ENCODE data around the gene SLC24A3.

SLC24A3 gene

DNA sequence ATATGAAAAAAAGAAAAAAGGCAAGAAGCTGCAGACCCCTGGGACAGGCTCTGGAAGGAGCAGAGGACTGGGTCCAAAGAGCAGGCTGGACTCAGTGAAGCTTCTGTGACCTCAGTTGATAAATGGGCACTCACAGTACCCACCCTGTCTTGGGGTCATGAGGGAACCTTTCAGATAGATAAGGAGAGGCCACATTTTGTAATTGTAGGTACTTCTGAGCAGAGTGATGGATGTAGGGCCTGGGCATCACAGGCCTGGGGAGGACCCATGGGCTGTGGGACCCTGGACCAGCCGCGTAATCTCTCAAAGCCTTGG, 79.3 kb downstream of the SLC24A3 start:
- H3K9me3 ChIP-seq (ENCODE audit: control insufficient read depth, insufficient read depth, low read depth, low read length): no peaks in the 10 kb centered on the region
- ChIA-PET POLR2A (no interaction called here), CTCF (no interaction called here)
- H3K27ac ChIP-seq (ENCODE audit: extremely low read depth, low read depth, low read length): no peak overlapping the region
- no peaks in the 10 kb centered on the region for H3K36me3 ChIP-seq (ENCODE audit: control insufficient read depth in 2 of 2, insufficient read depth in 1 of 2, low read length in 2 of 2)
- TF ChIP-seq, protein P1, sequence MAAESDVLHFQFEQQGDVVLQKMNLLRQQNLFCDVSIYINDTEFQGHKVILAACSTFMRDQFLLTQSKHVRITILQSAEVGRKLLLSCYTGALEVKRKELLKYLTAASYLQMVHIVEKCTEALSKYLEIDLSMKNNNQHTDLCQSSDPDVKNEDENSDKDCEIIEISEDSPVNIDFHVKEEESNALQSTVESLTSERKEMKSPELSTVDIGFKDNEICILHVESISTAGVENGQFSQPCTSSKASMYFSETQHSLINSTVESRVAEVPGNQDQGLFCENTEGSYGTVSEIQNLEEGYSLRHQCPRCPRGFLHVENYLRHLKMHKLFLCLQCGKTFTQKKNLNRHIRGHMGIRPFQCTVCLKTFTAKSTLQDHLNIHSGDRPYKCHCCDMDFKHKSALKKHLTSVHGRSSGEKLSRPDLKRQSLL (tag by site-specific recombination; IDR thresholded peaks at IDR 0.05): no peak
- TF ChIP-seq ZNF585B (tag by site-specific recombination; IDR thresholded peaks at IDR 0.05) (no peak), FEZF1 (tag by site-specific recombination; IDR thresholded peaks at IDR 0.05) (no peak), ZNF426 (tag by site-specific recombination; IDR thresholded peaks at IDR 0.05) (no peak), ZSCAN23 (tag by site-specific recombination; IDR thresholded peaks at IDR 0.05) (no peak), ZNF292 (tag by site-specific recombination; IDR thresholded peaks at IDR 0.05; ENCODE audit: borderline replicate concordance, low read depth) (no peak), ZNF514 (tag by site-specific recombination; IDR thresholded peaks at IDR 0.05) (no peak), ZNF350 (tag by site-specific recombination; IDR thresholded peaks at IDR 0.05) (no peak), ZNF266 (tag by site-specific recombination; IDR thresholded peaks at IDR 0.05; ENCODE audit: low read depth) (no peak), KLF16 (tag by site-specific recombination; IDR thresholded peaks at IDR 0.05) (no peak), ZNF48 (tag by site-specific recombination; IDR thresholded peaks at IDR 0.05) (no peak), ZNF629 (tag by site-specific recombination; IDR thresholded peaks at IDR 0.05) (no peak), ZNF544 (tag by site-specific recombination; IDR thresholded peaks at IDR 0.05) (no peak), SALL2 (tag by site-specific recombination; IDR thresholded peaks at IDR 0.05; ENCODE audit: borderline replicate concordance) (no peak)
- TF ChIP-seq, protein P2, sequence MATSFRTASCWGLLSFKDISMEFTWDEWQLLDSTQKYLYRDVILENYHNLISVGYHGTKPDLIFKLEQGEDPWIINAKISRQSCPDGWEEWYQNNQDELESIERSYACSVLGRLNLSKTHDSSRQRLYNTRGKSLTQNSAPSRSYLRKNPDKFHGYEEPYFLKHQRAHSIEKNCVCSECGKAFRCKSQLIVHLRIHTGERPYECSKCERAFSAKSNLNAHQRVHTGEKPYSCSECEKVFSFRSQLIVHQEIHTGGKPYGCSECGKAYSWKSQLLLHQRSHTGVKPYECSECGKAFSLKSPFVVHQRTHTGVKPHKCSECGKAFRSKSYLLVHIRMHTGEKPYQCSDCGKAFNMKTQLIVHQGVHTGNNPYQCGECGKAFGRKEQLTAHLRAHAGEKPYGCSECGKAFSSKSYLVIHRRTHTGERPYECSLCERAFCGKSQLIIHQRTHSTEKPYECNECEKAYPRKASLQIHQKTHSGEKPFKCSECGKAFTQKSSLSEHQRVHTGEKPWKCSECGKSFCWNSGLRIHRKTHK (tag by site-specific recombination; IDR thresholded peaks at IDR 0.05): no peak
- TF ChIP-seq, protein P3, sequence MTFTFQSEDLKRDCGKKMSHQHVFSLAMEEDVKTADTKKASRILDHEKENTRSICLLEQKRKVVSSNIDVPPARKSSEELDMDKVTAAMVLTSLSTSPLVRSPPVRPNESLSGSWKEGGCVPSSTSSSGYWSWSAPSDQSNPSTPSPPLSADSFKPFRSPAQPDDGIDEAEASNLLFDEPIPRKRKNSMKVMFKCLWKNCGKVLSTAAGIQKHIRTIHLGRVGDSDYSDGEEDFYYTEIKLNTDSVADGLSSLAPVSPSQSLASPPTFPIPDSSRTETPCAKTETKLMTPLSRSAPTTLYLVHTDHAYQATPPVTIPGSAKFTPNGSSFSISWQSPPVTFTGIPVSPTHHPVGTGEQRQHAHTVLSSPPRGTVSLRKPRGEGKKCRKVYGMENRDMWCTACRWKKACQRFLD (tag by site-specific recombination; IDR thresholded peaks at IDR 0.05): no peak
- TF ChIP-seq, protein P4, sequence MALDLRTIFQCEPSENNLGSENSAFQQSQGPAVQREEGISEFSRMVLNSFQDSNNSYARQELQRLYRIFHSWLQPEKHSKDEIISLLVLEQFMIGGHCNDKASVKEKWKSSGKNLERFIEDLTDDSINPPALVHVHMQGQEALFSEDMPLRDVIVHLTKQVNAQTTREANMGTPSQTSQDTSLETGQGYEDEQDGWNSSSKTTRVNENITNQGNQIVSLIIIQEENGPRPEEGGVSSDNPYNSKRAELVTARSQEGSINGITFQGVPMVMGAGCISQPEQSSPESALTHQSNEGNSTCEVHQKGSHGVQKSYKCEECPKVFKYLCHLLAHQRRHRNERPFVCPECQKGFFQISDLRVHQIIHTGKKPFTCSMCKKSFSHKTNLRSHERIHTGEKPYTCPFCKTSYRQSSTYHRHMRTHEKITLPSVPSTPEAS (tag by site-specific recombination; IDR thresholded peaks at IDR 0.05): no peak
- H3K4me1 ChIP-seq (ENCODE audit: control insufficient read depth, insufficient read depth, low read length): no peaks in the 10 kb centered on the region
- H3K4me3 ChIP-seq (ENCODE audit: low read depth, low read length): no peak overlapping the region

- Histone ChIP-seq H3K4me1 (ENCODE audit: control insufficient read depth, insufficient read depth, low read length) (no peaks in the 10 kb centered on the region), H3K36me3 (ENCODE audit: control insufficient read depth in 2 of 2, insufficient read depth in 1 of 2, low read length in 2 of 2) (no peaks in the 10 kb centered on the region), H3K27ac (ENCODE audit: extremely low read depth, low read depth, low read length) (no peak overlapping the region), H3K9me3 (ENCODE audit: control insufficient read depth, insufficient read depth, low read depth, low read length) (no peaks in the 10 kb centered on the region), H3K4me3 (ENCODE audit: low read depth, low read length) (no peak overlapping the region)
- ChIA-PET CTCF (no interaction called here), POLR2A (no interaction called here)
- no peak for TF ChIP-seq GLI4 (tag by site-specific recombination; IDR thresholded peaks at IDR 0.05)
- no peak for TF ChIP-seq ZNF792 (tag by site-specific recombination; IDR thresholded peaks at IDR 0.05)
- no peak for TF ChIP-seq ZNF239 (tag by site-specific recombination; IDR thresholded peaks at IDR 0.05)
- TF ChIP-seq ZNF155 (tag by site-specific recombination; IDR thresholded peaks at IDR 0.05): no peak
- no peak for TF ChIP-seq ZNF394 (tag by site-specific recombination; IDR thresholded peaks at IDR 0.05; ENCODE audit: borderline replicate concordance)
- no peak for TF ChIP-seq ZNF335 (tag by site-specific recombination; conservative IDR thresholded peaks at IDR 0.05)
- TF ChIP-seq ZNF266 (tag by site-specific recombination; IDR thresholded peaks at IDR 0.05; ENCODE audit: low read depth): no peak
- no peak for TF ChIP-seq ZSCAN23 (tag by site-specific recombination; IDR thresholded peaks at IDR 0.05)
- TF ChIP-seq YY1 (tag by site-specific recombination; IDR thresholded peaks at IDR 0.05): no peak
- TF ChIP-seq, protein P5, sequence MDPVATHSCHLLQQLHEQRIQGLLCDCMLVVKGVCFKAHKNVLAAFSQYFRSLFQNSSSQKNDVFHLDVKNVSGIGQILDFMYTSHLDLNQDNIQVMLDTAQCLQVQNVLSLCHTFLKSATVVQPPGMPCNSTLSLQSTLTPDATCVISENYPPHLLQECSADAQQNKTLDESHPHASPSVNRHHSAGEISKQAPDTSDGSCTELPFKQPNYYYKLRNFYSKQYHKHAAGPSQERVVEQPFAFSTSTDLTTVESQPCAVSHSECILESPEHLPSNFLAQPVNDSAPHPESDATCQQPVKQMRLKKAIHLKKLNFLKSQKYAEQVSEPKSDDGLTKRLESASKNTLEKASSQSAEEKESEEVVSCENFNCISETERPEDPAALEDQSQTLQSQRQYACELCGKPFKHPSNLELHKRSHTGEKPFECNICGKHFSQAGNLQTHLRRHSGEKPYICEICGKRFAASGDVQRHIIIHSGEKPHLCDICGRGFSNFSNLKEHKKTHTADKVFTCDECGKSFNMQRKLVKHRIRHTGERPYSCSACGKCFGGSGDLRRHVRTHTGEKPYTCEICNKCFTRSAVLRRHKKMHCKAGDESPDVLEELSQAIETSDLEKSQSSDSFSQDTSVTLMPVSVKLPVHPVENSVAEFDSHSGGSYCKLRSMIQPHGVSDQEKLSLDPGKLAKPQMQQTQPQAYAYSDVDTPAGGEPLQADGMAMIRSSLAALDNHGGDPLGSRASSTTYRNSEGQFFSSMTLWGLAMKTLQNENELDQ (tag by site-specific recombination; IDR thresholded peaks at IDR 0.05; ENCODE audit: low read depth): no peak
- TF ChIP-seq ZNF174 (tag by site-specific recombination; IDR thresholded peaks at IDR 0.05): no peak
- TF ChIP-seq KLF9 (tag by site-specific recombination; IDR thresholded peaks at IDR 0.05; ENCODE audit: low read depth): no peak
- TF ChIP-seq ZNF146 (tag by site-specific recombination; IDR thresholded peaks at IDR 0.05): no peak
- no peak for TF ChIP-seq HOXA7 (CRISPR knock-in tag; IDR thresholded peaks at IDR 0.05; ENCODE audit: borderline replicate concordance)
Observed at GRCh38 chr20:19292254-19292653, 79.8 kb downstream of the SLC24A3 start.
